HG03565 (cell line): ENCODE results near the gene INAFM2.
A peak's percentile ranks its signal among the peaks of the same experiment; 100 is the strongest.

Experiments
- ATAC-seq: cut with Tn5 transposase; IDR thresholded peaks from one replicate; pipeline ENCODE4 v1.9.1; 2021; ENCODE audit warnings: mild to moderate bottlenecking, moderate library complexity; ENCODE audit not compliant: unreplicated experiment

Gene INAFM2

DNA sequence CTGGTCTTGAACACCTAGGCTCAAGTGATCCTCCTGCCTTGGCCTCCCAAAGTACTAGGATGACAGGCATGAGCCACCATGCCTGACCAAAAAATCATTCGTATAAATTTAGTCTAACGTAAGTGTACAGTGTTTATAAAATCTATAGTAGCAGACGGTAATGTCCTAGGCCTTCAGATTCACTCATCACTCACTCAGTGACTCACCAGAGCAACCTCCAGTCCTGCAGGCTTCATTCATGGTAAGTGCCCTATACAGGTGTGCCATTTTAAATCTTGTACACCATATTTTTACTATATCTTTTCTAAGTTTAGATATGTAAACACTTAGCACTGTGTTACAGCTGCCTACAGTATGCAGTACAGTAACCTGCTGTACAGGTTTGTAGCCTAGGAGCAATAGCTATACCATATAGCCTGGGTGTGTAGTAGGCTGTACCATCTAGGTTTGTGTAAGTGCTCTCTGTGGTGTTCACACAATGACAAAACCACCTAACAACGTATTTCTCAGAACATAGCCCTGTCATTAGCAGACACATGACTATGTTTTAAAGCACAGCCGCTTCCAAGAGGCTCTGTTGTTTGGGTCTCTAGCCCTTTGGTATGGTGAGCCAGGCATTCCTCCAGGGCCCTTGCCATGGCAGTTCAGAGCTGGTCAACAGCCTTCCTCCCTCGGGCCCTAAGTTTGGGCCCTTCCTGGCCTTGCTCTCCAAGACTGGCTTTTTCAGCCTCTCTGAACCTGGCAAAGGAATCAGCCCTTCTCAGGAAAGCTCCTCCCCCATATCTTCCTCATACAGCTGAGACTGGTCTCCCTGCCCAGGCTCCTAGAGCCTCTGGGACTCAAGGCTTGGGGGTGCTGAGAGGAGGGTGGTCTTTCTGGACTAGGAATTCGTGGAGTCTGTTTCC lies 19.2 kb downstream of the INAFM2 start:
- no peak for ATAC-seq

DNA sequence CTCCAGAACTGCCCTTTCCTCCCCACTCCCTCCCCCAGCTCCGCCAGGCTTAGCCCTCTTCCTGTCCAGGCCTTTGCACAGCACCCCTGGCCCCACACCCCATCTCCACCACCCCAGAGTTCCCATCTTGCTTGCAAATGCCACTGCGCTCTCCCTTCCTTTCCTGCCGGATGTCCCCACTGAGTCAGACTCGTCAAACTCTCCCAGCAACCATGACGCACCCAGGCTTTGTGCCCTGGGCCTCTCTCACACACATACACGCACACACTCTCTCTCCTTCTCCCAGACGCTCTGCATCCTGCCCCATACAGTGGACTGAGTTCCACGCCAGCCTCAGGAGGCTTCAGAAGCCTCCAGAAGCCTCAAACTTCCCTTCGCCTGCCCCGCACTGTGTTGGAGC lies 20.0 kb downstream of the INAFM2 start:
- ATAC-seq, result no peak

DNA sequence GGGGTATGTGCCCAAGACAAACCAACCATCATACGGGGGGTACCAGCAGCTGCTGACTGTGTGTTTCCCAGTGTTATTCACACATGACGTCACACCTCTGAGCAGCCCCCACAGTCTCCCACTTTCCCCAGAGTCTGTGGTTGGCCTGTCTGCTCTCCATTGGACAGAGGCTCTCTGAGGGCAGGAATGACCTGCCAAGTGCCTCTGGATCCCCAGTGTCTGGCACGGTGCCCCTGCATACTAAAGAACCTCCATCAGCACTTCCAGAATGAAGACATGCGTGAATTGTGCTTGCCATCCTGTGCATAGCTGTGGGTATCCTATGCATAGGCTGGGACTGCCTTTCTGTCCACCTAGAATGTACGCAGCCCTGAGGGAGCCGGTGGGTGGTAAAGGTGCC lies 20.7 kb downstream of the INAFM2 start:
- ATAC-seq, result no peak

DNA sequence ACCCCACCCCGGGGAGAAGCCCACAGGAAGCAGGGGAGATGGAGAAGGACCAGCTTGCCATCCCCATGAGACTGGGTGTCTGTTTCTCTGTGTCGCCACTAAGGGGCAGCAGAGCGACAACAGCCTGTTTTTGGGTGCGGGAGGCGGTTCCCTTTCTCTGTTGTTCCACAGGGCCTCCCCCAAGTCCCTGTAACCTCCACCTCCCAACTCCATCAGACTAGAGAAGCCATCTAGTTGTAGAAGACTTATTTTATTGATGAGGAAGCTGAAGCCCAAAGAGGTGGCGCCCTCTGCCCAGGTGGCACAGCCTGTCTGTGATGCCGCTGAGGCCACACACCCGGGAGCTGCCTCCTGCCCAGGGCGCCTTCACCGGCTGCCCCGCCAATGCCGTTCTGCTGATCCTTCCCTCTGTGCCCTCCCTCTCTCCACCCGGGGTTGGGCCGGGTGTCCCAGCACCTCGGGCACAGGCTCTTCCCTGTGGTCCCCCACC lies 21.2 kb downstream of the INAFM2 start:
- ATAC-seq, result no peak

DNA sequence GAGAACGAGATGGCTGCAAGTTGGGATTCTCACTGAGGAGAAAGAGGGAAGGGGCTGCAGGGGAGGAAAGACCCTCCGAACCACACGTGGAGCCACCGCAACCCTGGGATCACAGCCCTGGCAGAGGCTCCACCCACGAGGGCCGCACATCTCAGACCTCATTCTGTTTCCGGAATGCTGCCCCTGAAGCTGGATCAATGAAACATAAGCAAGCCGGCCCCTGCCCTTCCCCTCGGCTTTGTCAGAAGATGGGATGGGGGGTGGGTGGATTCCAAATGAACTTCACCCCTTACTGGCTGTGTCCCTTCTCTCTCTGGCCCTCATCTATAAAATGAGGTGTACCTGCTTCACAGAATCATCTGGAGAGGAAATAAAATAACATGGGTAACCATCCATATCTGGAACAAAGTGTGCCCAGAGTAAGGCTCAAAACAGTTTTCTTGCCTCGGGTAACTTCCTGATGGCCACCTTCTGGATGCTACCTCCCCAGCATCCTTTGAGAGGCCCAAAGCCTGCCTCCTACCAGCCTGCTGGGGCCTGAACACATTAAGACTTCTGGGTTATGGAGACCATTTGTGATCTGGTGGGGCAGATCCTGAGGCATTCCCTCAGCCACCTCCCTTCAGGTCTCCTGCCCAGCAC lies 21.9 kb downstream of the INAFM2 start:
- ATAC-seq, result no peak

DNA sequence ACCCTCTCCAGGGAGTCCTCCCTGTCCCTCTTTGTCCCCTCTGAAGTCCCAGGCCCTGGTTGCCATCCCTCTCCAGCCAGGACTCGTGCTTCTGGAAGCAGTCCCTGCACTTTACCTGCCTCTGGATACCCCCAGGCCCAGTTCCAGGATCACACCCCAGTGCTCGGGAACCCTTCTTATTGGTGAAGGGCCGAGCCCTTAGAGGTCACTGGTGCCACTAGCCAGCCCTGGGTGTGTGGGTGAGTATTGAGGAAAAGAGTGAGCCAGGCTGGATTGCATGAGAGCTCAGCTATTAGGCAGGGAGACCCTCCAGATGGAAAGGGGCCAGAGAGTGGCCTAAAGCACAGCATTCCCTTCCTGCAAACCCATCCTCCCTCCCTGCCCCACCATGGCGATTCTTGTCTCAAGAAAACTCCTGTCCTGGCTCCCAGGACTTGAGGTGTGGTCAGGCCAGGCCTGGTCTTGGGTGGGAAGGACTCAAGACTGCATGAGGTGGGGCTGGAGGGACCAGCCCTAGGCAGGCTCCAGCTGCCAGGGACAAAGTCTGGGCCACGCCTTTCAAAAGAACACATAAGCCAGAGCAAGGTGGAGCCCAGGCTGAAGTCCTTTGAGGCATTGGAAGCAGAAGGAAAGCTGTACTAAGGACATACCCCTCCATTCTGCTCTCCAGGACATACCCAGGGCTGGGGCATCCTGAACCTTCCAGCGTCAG lies 22.5 kb downstream of the INAFM2 start:
- no peak for ATAC-seq

DNA sequence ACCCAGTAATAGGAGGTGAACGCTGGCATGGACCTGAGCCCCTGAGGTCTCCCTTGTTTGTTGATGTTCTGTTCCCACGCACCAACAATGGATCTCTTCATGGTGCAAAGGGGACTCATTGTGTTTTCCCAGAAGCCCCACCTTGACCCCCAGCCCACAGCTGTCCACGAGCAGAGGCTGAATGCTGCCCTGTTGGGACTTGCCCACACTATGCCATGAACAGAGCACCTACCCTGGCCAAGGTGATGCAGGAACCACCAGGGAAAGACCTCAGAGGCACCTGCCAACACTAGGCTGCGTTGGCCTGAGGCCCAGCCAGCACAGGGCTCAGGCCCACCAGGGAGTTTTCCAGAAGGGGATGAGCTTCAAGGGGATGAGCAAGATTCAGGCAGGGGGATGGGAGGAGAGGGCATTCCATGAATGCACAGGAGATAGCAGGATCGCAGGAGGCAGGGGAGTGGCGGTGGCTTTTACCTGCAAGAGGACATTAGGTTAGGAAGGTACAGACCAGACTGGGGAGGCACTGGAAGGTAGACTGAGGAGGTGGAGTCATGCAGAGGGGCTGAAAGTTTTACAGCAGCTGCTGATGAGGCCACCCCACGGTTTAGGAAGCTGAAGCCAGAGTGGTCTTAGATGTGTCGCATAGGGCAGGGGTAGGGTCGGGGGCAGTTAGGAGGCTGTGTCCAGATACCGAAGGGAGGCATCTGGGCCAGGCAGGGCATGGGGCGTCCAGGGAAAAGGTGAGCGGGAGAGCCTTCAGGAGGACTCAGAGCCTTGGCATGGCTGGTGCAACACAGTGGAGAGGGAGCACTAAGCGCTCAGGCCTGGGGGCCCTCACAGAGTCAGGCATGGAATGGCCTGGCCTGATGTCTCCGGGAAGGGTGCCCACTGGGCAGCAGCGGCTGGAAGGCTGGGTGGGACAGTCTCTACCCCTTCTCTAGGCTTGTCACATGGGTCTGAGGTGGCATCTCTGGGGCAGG lies 23.4 kb downstream of the INAFM2 start:
- ATAC-seq, result no peak

DNA sequence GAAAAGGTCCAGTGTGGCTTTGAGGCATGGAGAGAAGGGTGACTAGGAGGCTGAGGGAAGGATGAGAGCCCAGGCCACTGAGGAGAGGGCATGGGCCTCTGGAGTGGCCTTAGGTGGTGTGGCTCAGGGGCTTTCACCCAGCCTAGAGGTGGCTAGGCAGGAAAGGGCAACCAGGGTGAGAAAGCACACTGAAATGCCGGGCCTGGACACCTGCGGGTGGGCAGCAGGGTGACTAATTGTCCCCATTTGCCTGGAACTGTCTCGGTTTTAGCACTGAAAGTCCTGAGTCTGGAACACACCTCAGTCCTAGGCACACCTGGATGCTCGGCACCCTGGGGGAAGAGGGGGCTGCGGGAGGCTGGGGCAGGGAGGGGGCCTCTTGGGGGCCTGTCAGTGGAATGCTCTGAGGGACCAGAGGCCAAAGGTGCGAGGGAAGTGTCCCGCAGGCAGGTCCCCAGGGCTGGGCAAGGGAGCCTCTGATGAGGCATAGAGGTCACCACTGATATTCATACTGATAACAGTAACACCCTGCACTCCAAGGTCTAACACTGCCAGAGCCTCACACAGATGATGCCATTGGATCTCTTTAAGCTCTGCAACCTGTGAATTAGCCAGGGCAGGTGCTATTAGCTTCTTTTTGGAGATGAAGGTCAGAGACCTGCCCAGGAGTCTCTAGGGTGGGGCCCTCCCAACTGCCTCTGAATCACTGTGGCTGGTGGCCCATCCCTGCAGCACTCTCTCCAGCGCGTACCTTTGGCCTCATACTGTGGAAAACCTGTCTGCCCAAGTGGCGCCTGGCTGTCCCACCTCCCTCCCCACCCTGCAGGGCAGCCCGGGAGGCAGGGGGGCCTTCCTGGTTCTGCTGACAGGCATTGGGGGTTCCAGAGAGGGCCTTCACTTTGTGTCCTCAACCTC lies 24.3 kb downstream of the INAFM2 start:
- ATAC-seq, result no peak

DNA sequence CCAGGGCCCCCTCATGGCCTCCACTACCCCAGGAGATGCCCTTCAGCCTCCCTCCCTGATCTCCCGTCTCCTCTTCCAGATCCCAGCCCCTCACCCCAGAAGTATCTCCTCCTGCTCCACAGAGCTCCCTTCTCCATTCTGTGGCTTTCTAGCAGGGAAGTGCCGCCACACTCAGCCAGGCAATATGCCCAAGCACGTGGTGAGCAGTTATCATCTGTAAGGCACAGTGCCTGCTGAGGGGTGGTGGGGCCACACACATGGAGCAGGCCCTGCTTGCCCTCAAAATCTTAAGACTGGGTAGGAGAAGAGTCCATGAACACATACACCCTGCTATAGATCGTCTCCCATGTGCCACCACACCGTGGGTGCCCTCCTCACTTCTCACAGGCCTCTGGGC lies 25.0 kb downstream of the INAFM2 start:
- ATAC-seq, result no peak

DNA sequence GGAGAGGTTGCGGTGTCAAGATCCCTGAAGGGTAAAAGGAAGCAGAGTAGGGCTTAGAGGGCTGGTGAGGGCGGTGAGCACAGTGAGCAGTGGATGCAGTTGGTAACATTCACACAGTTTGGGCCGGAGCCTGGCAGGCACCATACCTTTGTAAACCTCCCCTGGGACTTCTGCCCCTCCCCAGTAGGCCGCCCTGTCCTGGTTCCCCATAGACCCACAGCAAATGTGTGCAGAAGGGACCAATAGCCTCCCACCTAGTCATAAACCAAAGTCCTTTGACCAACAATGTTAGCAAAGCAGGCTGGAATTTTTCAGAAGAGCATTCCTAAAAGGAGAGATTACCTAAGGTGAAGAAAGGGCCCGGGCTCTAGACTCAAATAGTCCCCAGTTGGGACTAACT lies 25.7 kb downstream of the INAFM2 start:
- ATAC-seq, result no peak

DNA sequence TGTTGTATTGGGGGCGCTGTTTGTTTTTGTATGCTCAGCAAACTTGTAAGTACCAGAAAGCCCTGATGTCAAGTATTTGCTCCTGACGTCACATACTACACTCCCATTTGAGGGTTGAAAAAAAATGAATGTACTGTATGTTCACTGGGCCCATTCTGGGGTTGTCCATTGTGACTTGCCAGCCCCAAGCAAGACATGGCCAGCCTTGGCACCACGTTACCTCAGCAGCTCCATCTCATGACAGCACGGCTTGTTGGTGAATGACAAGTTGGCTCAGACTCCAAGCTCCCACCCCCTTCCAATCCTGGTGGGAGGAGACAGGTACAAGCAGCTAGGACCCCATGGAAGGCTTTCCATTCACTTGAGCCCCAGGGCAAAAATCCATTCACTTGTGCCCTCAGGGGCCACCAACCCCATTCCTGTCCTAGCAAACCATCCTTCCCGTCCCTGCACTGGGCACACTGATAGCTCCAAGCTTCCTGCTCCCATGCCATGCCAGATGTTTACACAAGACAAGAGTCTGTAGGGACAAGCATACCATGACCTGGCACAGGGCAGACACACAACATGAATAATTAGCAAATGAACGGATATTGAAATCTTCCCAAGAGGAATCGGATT lies 28.9 kb downstream of the INAFM2 start:
- ATAC-seq, result no peak

DNA sequence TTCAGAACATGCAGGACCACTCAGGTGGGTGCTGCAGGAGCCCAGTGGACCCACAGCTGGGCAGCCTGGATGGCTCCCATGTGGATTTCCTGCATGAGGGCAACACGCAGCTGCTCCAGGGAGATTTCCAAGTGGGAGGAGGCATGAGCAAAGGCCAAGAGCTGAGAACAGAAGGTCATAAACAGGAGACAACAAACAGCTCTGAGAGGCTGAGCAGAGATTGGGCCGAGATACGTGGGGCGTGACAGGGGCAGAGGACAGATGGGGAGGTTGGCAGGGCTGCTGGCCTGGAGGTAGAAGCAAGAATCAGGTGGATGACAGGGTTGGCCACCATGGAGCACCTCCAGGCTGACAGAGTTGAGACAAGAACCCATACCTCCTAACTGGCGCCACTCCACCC lies 30.2 kb downstream of the INAFM2 start:
- ATAC-seq, result no peak

DNA sequence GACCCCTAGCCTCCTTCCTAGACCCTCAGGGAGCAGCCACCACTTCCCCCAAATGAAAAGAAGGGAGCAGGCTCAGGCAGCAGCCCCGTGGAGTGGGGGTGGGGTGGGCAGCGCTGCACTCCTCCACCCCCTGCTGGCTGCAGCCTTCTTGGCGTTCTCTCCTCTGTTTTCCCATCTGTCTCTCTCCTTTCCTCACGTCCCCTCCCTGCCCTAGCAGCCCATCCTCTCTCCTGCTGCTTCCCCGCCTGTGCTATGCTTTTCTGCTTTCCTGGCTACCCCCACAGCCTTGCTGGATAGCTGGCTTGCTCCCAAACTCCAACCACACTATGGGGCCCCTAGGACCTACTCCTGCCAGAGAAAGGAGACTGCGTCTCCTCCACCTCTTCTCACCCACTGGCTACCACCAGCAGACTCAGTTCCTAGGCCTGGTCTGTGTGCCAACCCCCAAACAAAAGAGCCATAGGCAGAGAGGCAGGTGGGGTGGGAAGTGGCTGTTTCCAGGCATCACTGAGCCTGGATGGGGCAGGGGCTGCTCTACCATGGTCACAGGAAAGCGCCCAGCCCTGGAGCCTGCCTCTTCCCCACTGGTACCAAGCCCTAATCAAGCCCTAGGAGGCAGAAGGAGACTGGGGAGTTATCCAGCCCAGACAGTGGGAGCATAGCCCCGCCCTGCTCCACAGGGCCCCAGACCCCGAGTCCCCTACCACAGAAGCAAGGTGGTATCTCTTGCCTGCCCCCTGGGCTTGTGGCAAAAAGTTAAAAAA lies 31.1 kb downstream of the INAFM2 start:
- no peak for ATAC-seq

DNA sequence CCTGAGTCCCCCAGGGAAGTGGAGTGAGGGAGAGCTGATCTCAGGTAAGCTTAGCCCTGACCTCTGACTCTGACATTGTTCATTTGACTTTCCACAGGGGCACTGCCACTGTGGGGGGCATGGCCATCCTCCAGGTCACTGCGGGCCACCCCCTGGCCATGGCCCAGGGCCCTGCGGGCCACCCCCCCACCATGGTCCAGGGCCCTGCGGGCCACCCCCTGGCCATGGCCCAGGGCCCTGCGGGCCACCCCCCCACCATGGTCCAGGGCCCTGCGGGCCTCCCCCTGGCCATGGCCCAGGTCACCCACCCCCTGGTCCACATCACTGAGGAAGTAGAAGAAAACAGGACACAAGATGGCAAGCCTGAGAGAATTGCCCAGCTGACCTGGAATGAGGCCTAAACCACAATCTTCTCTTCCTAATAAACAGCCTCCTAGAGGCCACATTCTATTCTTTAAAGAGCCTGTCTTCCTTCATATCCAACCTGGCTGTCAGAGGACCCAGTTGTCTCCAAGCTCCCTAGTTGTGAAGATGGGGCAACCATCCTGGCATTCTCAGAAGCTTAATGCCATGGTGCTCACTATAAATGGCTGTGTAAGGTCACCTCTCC lies 32.6 kb downstream of the INAFM2 start:
- no peak for ATAC-seq

DNA sequence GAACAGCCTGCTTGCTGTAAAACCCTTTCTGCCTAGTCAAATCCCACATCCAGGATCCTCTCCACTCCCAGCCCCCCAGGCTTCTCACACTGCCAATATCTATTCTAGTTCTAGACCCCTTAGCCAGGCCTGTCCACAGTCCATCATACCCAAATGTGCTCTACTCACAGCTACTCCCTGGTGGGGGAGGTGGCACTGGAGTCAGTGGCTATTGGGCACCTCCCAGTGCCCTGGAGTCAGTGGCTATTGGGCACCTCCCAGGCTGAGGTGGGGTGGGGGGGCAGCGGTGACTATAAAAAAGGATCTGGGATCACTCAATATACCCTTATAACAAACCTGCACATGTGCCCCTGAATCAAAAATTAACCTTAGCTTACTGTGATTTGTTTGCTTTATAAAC lies 33.8 kb downstream of the INAFM2 start:
- no peak for ATAC-seq

DNA sequence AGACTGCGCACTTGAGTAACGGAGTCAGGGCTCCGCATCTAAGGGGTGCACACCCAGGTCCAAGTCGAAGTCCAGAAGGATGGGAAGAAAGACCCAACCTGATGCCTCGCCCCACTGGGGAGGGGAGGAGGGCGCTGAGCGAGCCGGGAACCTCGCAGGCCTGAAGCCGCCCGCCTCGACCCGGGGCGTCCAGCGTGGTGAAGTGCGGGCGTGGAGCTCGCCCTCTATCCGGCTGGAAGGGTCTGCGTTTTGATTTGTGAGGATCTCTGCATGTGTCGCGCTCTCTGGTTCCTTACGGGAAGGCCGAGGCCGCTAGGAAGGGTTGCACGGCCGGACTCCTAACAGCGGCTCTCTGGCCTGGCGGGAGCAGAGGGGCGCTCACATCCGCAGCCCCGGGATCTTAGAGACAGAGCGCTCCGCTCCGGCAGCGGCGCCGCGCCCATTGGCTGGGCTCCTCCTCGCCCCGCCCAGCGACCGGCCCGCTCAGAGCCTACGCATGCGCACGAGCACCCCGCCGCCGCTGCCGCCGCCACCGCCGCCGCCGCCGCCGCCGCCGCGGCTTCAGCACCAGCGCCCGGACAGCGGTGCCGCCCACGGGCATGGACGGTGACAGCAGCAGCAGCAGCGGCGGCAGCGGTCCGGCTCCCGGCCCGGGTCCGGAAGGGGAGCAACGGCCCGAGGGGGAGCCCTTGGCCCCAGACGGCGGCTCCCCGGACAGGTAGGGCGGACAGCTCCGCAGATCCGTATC lies 34.4 kb downstream of the INAFM2 start, which contains the start of gene DISP2:
TSS of gene DISP2 (plus strand) at position 497 of the 748 bp plus-strand sequence. CDS start at position 600, 103 bp downstream.
- ATAC-seq, result peak; percentile 69
